ENCODE measurements around the gene AMIGO2. TPM values are rescaled to one million over a fixed set of nuclear protein-coding genes. Genes with fewer than 3 reads are reported as not detected.

AMIGO2 gene
- total RNA-seq, 1 donor from 2014 or later: 16.9 TPM

GRCh38 chr12:47074757-47075156 is 5.0 kb downstream of the AMIGO2 start:
- Mint-ChIP-seq H3K36me3 (ENCODE audit: unreplicated experiment) (peaks cover 4% of the 10 kb centered on the region), H3K27me3 (ENCODE audit: unreplicated experiment) (no peaks in the 10 kb centered on the region), H3K4me1 (ENCODE audit: unreplicated experiment) (peaks cover 43% of the 10 kb centered on the region), H3K27ac (ENCODE audit: unreplicated experiment) (no peak overlapping the region), H3K4me3 (ENCODE audit: unreplicated experiment) (no peak overlapping the region), H3K9me3 (ENCODE audit: unreplicated experiment) (no peaks in the 10 kb centered on the region)
- no peak for TF ChIP-seq CTCF (IDR thresholded peaks at IDR 0.05)
- no peak for DNase-seq (ENCODE audit: extremely low spot score, unreplicated experiment)

GRCh38 chr12:47073951-47074350 is 5.8 kb downstream of the AMIGO2 start:
- Mint-ChIP-seq H3K4me1 (ENCODE audit: unreplicated experiment) (peaks cover 45% of the 10 kb centered on the region), H3K4me3 (ENCODE audit: unreplicated experiment) (no peak overlapping the region), H3K27ac (ENCODE audit: unreplicated experiment) (no peak overlapping the region), H3K9me3 (ENCODE audit: unreplicated experiment) (no peaks in the 10 kb centered on the region), H3K36me3 (ENCODE audit: unreplicated experiment) (peaks cover 4% of the 10 kb centered on the region), H3K27me3 (ENCODE audit: unreplicated experiment) (no peaks in the 10 kb centered on the region)
- no peak for DNase-seq (ENCODE audit: extremely low spot score, unreplicated experiment)
- no peak for TF ChIP-seq CTCF (IDR thresholded peaks at IDR 0.05)

GRCh38 chr12:47071241-47071852 is 8.4 kb downstream of the AMIGO2 start:
- no peaks in the 10 kb centered on the region for H3K9me3 Mint-ChIP-seq (ENCODE audit: unreplicated experiment)
- no peak for DNase-seq (ENCODE audit: extremely low spot score, unreplicated experiment)
- no peak overlapping the region for H3K4me3 Mint-ChIP-seq (ENCODE audit: unreplicated experiment)
- peaks cover 46% of the 10 kb centered on the region for H3K4me1 Mint-ChIP-seq (ENCODE audit: unreplicated experiment)
- no peak overlapping the region for H3K27ac Mint-ChIP-seq (ENCODE audit: unreplicated experiment)
- peaks cover 3% of the 10 kb centered on the region for H3K36me3 Mint-ChIP-seq (ENCODE audit: unreplicated experiment)
- H3K27me3 Mint-ChIP-seq (ENCODE audit: unreplicated experiment): no peaks in the 10 kb centered on the region
- TF ChIP-seq CTCF (IDR thresholded peaks at IDR 0.05): peak; percentile 54

- Mint-ChIP-seq H3K4me1 (ENCODE audit: unreplicated experiment) (peaks cover 50% of the 10 kb centered on the region), H3K4me3 (ENCODE audit: unreplicated experiment) (no peak overlapping the region), H3K27ac (ENCODE audit: unreplicated experiment) (peak overlapping the region; percentile 21), H3K9me3 (ENCODE audit: unreplicated experiment) (no peaks in the 10 kb centered on the region), H3K27me3 (ENCODE audit: unreplicated experiment) (no peaks in the 10 kb centered on the region), H3K36me3 (ENCODE audit: unreplicated experiment) (no peaks in the 10 kb centered on the region)
- DNase-seq (ENCODE audit: extremely low spot score, unreplicated experiment): no peak
- no peak for TF ChIP-seq CTCF (IDR thresholded peaks at IDR 0.05)
These were observed 9.4 kb downstream of the AMIGO2 start for GRCh38 chr12:47070310-47070709.

GRCh38 chr12:47068539-47068938 is 11.2 kb downstream of the AMIGO2 start:
- Mint-ChIP-seq H3K27ac (ENCODE audit: unreplicated experiment) (peak overlapping the region; percentile 82), H3K36me3 (ENCODE audit: unreplicated experiment) (no peaks in the 10 kb centered on the region), H3K27me3 (ENCODE audit: unreplicated experiment) (no peaks in the 10 kb centered on the region), H3K4me1 (ENCODE audit: unreplicated experiment) (peaks cover 54% of the 10 kb centered on the region), H3K9me3 (ENCODE audit: unreplicated experiment) (no peaks in the 10 kb centered on the region), H3K4me3 (ENCODE audit: unreplicated experiment) (no peak overlapping the region)
- DNase-seq (ENCODE audit: extremely low spot score, unreplicated experiment): peak; percentile 87
- no peak for TF ChIP-seq CTCF (IDR thresholded peaks at IDR 0.05)
